ENCODE data around the gene DNM3.
"Not testable (repeated sequence)": the region's sequence is repeated elsewhere in the genome, so short reads cannot be mapped to it uniquely, and the experiment has no call there.

Gene DNM3

GRCh38 chr1:172272087-172272486 is 430.8 kb downstream of the DNM3 start:
- no peak overlapping the region for H3K4me3 ChIP-seq (ENCODE audit: low read length)
- DNase-seq (ENCODE audit: low read depth, low spot score) = no peak

- DNase-seq (ENCODE audit: low read depth, low spot score) = no peak
- H3K4me3 ChIP-seq (ENCODE audit: low read length) = no peak overlapping the region
Observed at GRCh38 chr1:172273647-172274396, 432.5 kb downstream of the DNM3 start.

GRCh38 chr1:172275478-172275877 is 434.2 kb downstream of the DNM3 start:
- no peak for DNase-seq (ENCODE audit: low read depth, low spot score)
- H3K4me3 ChIP-seq (ENCODE audit: low read length) = no peak overlapping the region

- no peak overlapping the region for H3K4me3 ChIP-seq (ENCODE audit: low read length)
- no peak for DNase-seq (ENCODE audit: low read depth, low spot score)
Observed at GRCh38 chr1:172276120-172276818, 435.0 kb downstream of the DNM3 start.

- DNase-seq (ENCODE audit: low read depth, low spot score) = no peak
Observed at GRCh38 chr1:172277275-172277674, 436.0 kb downstream of the DNM3 start.

GRCh38 chr1:172277989-172278388 is 436.7 kb downstream of the DNM3 start:
- no peak for DNase-seq (ENCODE audit: low read depth, low spot score)
- no peak overlapping the region for H3K4me3 ChIP-seq (ENCODE audit: low read length)

More at GRCh38 chr1:172277275-172277674, 436.0 kb downstream of the DNM3 start:
- no peak overlapping the region for H3K4me3 ChIP-seq (ENCODE audit: low read length)

- no peak overlapping the region for H3K4me3 ChIP-seq (ENCODE audit: low read length)
- DNase-seq (ENCODE audit: low read depth, low spot score) = no peak
Observed at GRCh38 chr1:172278478-172278877, 437.2 kb downstream of the DNM3 start.

- no peak overlapping the region for H3K4me3 ChIP-seq (ENCODE audit: low read length)
- no peak for DNase-seq (ENCODE audit: low read depth, low spot score)
Observed at GRCh38 chr1:172279939-172280636, 438.8 kb downstream of the DNM3 start.

GRCh38 chr1:172283766-172284165 is 442.5 kb downstream of the DNM3 start:
- DNase-seq (ENCODE audit: low read depth, low spot score) = no peak
- no peak overlapping the region for H3K4me3 ChIP-seq (ENCODE audit: low read length)

- no peak for DNase-seq (ENCODE audit: low read depth, low spot score)
- H3K4me3 ChIP-seq (ENCODE audit: low read length) = no peak overlapping the region
Observed at GRCh38 chr1:172286629-172287076, 445.4 kb downstream of the DNM3 start.

GRCh38 chr1:172287208-172287607 is 445.9 kb downstream of the DNM3 start:
- no peak for DNase-seq (ENCODE audit: low read depth, low spot score)
- no peak overlapping the region for H3K4me3 ChIP-seq (ENCODE audit: low read length)

- H3K4me3 ChIP-seq (ENCODE audit: low read length) = no peak overlapping the region
- DNase-seq (ENCODE audit: low read depth, low spot score) = no peak
Observed at GRCh38 chr1:172288581-172288980, 447.3 kb downstream of the DNM3 start.

- no peak overlapping the region for H3K4me3 ChIP-seq (ENCODE audit: low read length)
- no peak for DNase-seq (ENCODE audit: low read depth, low spot score)
Observed at GRCh38 chr1:172289448-172289847, 448.1 kb downstream of the DNM3 start.

- H3K4me3 ChIP-seq (ENCODE audit: low read length) = no peak overlapping the region
- DNase-seq (ENCODE audit: low read depth, low spot score) = no peak
Observed at GRCh38 chr1:172292840-172293239, 451.5 kb downstream of the DNM3 start.

GRCh38 chr1:172293429-172293828 is 452.1 kb downstream of the DNM3 start:
- H3K4me3 ChIP-seq (ENCODE audit: low read length) = no peak overlapping the region
- no peak for DNase-seq (ENCODE audit: low read depth, low spot score)

- DNase-seq (ENCODE audit: low read depth, low spot score) = no peak
- no peak overlapping the region for H3K4me3 ChIP-seq (ENCODE audit: low read length)
Observed at GRCh38 chr1:172298141-172298540, 456.8 kb downstream of the DNM3 start.

- H3K4me3 ChIP-seq (ENCODE audit: low read length) = no peak overlapping the region
- DNase-seq (ENCODE audit: low read depth, low spot score) = no peak
Observed at GRCh38 chr1:172298911-172299310, 457.6 kb downstream of the DNM3 start.

GRCh38 chr1:172299515-172299914 is 458.2 kb downstream of the DNM3 start:
- no peak for DNase-seq (ENCODE audit: low read depth, low spot score)
- H3K4me3 ChIP-seq (ENCODE audit: low read length) = no peak overlapping the region

GRCh38 chr1:172307508-172307907 is 466.2 kb downstream of the DNM3 start:
- not testable (repeated sequence) for DNase-seq (ENCODE audit: low read depth, low spot score); H3K4me3 ChIP-seq (ENCODE audit: low read length)

GRCh38 chr1:172308142-172308541 is 466.8 kb downstream of the DNM3 start:
- DNase-seq (ENCODE audit: low read depth, low spot score) = no peak
- H3K4me3 ChIP-seq (ENCODE audit: low read length) = no peak overlapping the region
